Body of pancreas (tissue), 4 donors: ENCODE measurements around the gene ACTN4.

Source experiments
- POLR2A ChIP-seq, 3 donors: fragments of 450-650 bp; IDR thresholded peaks; one replicate each; pipeline ENCODE4 v1.6.1; 2016; ENCODE audit warnings: antibody characterized with exemption in 3 of 3, mild to moderate bottlenecking in 2 of 3
- TF ChIP-seq, protein P1 (sequence below), 7 experiments: fragments of 450-650 bp in 4 of 7; fragments of 200-600 bp in 3 of 7; sonication (generic) in 3 of 7; IDR thresholded peaks; one replicate each; pipeline ENCODE4 v1.5.1; 2016 to 2019; ENCODE audit warnings: antibody characterized with exemption in 7 of 7

DNA sequence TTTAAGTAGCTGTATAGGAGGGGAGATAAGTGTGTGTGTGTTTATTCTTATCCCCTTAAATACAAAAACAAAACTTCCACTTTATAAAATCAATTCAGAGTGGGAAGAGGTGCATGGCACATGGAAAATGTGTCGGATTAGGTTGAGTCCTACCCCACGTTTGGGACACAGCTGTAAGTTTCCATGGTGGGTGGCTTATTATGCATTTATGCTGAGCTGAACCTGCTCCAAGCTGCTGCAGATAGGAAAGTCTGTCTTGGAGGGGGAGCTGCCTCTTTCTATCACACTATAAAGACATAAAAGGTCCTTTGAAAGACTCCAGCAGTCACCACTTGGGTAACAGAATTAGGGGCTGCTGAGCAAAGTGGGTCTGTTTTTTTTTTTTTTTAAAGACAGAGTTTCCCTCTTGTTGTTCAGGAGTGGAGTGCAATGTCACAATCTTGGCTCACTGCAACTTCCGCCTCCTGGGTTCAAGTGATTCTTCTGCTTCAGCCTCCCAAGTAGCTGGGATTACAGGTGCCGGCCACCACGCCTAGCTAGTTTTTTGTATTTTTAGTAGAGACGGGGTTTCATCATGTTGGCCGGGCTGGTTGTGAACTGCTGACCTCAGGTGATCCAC is 15.2 kb downstream of the ACTN4 start:
- TF ChIP-seq, protein P1, sequence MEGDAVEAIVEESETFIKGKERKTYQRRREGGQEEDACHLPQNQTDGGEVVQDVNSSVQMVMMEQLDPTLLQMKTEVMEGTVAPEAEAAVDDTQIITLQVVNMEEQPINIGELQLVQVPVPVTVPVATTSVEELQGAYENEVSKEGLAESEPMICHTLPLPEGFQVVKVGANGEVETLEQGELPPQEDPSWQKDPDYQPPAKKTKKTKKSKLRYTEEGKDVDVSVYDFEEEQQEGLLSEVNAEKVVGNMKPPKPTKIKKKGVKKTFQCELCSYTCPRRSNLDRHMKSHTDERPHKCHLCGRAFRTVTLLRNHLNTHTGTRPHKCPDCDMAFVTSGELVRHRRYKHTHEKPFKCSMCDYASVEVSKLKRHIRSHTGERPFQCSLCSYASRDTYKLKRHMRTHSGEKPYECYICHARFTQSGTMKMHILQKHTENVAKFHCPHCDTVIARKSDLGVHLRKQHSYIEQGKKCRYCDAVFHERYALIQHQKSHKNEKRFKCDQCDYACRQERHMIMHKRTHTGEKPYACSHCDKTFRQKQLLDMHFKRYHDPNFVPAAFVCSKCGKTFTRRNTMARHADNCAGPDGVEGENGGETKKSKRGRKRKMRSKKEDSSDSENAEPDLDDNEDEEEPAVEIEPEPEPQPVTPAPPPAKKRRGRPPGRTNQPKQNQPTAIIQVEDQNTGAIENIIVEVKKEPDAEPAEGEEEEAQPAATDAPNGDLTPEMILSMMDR (IDR thresholded peaks at IDR 0.05): no peak
- TF ChIP-seq POLR2A (IDR thresholded peaks at IDR 0.05): no peak
